Ishikawa (cell line): ENCODE measurements around the gene NPSR1.

Experiments used
- CREB1 ChIP-seq: IDR thresholded peaks from 2 replicates; pipeline ENCODE4 v1.6.1; 2012; ENCODE audit warnings: low read depth
- EGR1 ChIP-seq: IDR thresholded peaks from 2 replicates; pipeline ENCODE4 v1.6.1; 2012
- EP300 ChIP-seq: IDR thresholded peaks from 2 replicates; pipeline ENCODE4 v1.6.1; 2012; ENCODE audit warnings: borderline replicate concordance
- ZBTB7A ChIP-seq: IDR thresholded peaks from 2 replicates; pipeline ENCODE4 v1.6.1; 2012; ENCODE audit warnings: low read depth

DNA sequence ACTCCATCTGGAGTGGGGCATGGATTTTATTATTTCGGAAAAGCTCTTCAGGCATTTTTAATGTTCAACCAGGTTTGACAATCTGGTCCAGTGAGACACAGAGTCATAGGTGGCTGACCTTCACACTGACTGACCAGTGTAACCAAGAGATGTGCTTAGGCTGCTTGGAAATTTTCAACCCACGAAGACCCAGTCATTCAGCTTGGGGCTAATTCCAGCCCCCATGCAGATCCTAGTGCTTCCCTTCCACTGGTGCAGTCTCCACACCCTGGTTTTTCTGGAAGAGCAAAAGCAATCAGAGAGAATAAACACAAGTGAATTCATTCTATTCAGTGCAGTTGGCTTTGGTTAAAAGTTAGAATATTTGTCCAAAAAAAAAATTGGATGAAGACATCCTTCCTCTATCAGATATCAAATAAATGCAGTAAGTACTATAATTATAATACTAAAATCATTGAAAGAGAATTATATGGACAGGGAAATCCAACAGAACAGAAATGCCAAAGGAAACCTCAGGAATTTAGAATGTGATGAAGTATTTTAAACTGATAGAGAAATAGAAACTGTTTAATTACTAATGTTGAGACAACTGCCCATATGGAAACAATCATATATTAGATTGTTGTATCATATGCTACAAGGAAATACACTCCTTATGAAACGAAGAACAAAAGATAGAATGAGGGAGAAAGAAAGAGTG, 178.0 kb downstream of the NPSR1 start:
- TF ChIP-seq EGR1 (no peak), CREB1 (no peak), EP300 (no peak), ZBTB7A (no peak)
